ENCODE results near the gene DDX52.
"Not testable (repeated sequence)": the region's sequence is repeated elsewhere in the genome, so short reads cannot be mapped to it uniquely, and the experiment has no call there.

The DDX52 gene, protein sequence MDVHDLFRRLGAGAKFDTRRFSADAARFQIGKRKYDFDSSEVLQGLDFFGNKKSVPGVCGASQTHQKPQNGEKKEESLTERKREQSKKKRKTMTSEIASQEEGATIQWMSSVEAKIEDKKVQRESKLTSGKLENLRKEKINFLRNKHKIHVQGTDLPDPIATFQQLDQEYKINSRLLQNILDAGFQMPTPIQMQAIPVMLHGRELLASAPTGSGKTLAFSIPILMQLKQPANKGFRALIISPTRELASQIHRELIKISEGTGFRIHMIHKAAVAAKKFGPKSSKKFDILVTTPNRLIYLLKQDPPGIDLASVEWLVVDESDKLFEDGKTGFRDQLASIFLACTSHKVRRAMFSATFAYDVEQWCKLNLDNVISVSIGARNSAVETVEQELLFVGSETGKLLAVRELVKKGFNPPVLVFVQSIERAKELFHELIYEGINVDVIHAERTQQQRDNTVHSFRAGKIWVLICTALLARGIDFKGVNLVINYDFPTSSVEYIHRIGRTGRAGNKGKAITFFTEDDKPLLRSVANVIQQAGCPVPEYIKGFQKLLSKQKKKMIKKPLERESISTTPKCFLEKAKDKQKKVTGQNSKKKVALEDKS

DNA sequence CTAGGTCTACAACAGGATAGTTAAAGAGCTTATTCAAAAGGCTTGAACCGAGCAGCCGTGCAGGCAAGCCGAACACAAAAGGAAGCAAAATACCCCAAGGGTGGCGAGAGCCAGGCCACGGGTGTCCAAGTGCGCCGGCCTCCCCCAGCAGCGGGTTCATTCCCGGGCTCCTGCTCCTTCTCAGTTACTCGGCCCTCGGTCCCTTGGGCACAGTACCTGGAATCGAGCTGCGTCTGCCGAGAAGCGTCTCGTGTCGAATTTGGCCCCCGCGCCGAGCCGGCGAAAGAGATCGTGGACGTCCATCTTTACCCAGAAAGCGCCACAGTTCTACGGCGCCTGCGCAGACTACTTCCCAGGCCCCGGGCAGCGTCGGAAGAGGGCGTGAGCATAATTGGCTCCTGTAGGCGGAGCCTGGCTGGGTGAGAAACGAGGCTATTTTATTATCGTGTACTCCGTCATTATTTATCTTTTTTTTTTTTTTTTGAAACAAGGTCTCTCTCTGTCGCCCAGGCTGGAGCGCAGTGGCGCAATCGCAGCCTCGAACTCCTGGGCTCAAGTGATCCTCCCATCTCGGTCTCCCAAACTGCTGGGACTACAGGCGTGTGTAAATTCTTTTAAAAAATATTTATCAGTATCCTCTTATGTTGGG lies at the start of gene DDX52:
Gene DDX52, minus strand, starts transcription at position 329 of the 649 bp plus-strand sequence. Its CDS starts 26 bp downstream, at position 303.
- peak; percentile 80 for DNase-seq

DNA sequence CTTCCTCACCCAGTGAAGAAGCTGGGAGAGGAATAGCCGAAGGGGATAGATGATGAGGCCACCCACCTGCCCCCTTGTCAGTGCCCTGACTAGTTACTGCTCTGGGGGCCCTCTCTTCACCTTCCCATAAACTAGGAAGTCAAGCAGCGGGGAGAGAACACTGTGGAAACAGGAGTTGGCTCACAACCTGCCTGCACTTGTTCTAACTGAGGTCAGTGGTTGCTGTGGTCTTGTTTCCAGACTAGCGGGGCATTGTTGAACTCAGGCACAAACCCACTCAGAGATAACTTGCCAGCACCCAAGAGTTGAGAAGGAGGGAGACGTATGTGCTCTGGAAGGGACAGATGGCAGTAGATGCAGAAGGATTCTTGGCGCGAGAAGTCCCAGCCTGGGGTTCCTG lies 48.6 kb upstream of the DDX52 start:
- no peak for DNase-seq

DNA sequence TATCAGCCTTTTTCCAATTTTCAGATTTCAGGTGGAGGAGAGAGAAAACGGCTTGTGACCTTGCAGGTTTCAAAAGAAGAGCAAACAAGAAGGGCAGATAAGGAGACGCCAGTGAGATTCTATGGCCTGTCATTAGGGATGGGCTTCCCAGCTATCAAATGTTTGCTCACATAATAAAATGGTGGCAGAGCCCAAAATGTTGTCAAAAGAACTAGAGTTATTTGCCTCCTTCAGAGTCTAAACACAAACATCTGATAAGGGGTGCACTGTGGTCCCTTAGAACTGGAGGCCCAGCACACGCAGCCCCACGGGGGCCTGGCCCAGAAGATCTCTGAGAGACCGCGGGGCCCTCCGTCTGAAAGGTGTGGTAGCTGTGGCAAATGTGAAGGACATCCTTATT lies 46.1 kb upstream of the DDX52 start:
- no peak for DNase-seq

DNA sequence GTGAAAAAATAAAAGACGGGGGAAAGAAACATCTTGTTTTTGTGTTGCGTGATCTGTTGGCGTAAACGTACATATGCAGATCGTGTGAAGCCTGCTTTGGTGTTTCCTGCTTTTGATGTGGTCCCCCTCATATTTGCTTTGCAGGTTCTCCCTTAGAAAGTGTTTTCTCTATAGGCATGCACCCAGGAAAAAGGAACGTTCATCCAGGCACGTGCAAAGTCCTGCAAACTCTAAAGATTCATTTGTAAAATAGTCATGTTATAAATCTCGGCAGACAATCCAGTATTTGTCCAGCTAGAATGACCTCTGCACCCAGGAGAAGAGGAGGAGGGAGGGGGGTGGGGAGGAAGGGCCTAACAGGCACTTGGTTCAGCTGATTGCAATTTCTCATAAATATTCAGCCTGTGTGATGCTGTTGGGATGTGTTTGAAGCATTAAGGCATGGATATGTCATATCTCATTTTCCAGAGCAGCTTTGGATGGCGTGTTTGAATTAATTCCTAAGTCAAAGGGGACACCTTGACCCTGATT lies 40.3 kb upstream of the DDX52 start:
- DNase-seq = no peak

DNA sequence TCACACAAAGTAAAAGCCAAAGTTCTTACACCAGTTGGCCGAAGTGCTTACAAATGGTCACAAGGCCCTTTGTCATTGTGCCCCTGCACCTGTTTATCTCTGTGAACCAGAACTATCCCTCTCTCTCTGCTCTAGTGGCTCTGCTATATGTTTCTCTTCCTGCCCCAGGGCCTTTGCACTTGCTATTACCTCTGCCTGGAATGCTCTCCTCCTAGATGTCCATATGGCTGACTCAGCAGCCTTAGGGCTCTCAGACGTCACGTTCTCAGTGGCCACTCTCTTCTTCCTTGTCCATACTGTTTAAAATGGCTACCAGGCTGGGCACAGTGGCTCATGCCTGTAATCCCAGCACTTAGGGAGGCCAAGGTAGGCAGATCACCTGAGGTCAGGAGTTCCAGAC lies 38.8 kb upstream of the DDX52 start:
- no peak for DNase-seq

DNA sequence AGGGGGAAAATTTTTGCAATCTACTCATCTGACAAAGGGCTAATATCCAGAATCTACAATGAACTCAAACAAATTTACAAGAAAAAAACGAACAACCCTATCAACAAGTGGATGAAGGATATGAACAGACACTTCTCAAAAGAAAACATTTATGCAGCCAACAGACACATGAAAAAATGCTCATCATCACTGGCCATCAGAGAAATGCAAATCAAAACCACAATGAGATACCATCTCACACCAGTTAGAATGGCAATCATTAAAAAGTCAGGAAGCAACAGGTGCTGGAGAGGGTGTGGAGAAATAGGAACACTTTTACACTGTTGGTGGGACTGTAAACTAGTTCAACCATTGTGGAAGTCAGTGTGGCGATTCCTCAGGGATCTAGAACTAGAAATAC lies 36.7 kb upstream of the DDX52 start:
- not testable (repeated sequence) for DNase-seq

DNA sequence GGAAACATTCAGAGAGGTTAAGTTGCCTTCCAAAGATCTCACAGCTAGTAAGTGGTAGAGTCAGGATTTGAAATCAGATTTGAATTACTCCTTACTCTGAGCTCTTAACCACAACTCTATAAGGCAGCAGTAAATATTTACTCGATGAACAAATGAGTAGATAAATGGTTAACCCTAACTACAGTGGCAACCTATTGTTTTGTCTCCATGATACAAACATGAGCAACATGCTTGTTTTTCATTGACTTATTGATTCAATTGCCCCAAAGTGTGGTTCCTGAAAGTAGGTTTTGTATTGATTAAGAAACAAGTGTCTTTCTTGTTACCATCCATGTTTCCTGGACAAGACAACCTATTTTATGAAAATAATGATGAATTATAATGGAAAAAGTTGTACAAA lies 34.8 kb upstream of the DDX52 start:
- DNase-seq = no peak

DNA sequence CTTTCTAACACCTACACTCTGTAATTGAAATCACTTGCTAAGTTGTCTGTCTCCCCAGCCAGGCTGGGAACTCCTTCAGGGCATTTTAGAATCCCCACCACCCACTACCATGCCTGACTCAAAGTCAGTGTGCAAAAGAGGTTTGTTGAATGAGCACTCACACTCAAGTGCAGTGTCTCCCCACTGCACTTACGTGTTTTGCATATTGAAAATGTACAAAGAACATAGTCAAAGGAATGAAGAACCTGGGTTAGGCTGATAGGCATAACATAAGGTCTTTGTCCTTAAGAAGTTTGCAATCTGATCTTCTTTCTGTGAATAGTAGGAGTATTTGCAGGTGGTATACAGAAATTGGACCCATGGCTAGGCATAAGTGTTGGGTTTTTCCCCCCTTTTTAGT lies 33.8 kb upstream of the DDX52 start:
- DNase-seq = no peak

DNA sequence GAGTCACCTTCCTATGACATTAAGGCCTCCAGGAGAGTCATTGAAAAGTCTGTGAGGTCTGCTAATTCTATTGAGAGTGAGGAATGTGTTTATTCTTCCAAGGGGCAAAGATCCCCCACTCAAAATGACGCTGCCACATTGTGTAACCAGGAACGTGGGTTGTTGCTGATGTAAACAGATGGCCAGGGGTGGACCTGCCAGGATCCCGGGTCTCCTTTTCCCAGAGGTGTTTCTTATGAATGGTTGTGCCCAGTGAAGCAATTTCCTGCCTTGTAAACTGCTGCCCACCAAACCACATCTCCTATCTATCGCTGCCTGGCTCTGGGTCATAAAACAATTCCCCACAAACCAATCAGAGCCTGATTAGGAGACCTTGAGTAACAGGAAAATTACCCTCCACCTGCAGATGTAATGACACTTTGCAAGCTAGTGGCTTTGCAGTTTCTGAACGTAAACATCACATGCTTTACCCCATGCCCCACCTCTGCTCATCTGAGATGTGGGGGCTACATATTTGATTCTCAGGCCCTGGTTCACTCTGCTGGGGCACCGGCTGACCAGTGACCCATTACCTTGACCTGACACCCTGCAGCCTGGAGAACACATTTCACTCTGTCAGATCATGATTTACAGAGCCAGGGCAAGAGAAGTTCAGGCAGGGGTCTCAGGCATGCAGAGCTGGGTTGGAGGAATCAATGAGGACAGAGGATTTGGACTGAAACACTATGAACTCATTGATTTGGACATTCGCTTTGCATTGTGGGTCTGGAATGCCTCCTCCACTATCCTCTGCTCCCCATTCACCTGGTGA lies 33.1 kb upstream of the DDX52 start:
- no peak for DNase-seq

DNA sequence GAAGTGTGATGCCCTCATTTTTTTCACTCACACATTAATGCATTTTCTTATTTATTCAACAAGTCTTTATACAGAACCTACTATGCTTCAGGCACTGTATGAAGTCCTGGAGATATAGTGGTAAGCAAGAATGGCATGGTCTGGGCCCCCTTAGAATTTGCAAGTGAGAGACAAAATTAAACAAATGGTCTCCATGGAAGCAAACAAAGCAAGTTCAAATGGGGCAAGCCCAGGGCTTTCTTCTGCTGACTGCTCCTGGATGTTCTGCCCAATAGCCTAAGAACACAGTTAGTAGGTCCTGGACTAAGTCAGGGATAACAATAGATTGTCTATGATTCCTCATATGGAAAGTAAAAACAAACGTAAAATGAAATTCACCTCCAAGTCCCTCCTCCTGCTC lies 31.3 kb upstream of the DDX52 start:
- no peak for DNase-seq

DNA sequence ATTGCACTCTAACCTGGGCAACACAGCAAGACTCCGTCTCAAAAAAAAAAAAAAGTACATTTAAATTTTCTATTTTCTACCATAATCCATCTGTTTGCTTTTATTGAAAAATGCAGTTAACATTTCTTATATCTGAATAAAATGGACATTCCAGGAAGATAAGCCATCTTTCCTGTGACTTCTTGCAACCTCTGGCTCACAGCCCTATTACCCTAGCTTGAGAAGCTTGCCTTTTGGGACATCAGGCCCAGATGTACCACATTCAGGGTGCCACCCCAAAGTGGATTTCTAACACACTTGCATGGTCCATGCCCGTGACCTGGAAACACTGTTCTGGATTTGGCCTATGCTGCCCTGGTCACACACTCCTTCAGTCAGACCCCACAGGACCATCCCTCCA lies 30.1 kb upstream of the DDX52 start:
- no peak for DNase-seq

DNA sequence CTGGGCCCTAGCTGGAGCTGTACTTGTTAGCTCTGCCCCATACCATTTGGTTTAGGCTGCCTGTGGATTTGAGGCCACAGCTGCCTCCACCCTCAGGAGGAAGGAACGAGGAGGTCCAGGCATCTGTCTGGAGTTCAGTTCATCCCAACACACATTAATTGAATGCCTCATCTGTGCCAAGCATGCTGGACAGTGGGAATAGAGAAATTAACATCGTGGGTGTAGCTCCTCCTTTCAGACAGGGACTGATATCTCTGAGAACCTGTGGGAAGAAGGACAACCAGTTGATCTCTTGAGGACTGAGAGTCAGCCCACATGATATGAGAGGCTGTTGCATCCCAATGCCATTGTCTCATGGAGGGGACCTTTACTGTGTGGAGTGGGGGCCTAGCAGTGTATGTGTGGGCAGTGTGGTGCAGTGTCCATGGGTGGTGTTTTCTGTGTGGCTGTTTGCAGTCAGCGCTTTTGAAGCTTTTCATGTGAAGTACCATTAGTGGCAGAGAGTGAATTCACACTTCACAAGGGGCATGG lies 29.4 kb upstream of the DDX52 start:
- no peak for DNase-seq

DNA sequence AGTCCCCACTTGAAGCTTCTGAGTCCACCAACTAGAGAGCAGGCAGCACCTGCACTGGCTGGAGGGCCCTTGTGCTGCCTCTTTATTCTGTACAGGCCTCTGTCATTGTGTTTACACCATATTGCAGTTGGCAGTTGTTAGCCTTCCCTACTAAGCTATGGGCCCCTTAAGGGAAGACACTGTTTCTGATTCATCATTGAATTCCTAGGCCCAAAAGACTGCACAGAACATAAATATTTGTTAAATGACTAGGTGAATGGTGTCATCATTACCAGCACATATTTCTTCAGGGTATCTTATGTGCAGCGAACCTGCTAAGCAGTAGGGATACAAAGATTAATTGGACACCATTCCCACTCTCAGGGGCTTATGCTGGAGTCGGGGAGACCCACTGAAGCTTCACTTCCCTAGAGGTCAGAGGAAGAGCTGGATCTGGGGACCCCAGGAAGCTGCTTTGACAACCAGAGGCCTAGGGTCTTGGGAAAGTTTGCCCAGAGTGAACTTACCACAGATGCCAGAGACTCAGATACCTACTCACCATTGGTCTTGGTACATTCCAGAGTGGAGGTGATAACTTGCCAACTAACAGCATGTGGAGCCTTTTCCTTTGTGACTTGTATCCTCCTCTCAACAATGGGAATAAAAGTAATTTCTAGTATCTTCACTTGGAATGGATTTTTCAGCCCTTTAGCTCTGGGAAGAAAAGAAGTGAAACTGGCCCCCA lies 28.7 kb upstream of the DDX52 start:
- DNase-seq = no peak

DNA sequence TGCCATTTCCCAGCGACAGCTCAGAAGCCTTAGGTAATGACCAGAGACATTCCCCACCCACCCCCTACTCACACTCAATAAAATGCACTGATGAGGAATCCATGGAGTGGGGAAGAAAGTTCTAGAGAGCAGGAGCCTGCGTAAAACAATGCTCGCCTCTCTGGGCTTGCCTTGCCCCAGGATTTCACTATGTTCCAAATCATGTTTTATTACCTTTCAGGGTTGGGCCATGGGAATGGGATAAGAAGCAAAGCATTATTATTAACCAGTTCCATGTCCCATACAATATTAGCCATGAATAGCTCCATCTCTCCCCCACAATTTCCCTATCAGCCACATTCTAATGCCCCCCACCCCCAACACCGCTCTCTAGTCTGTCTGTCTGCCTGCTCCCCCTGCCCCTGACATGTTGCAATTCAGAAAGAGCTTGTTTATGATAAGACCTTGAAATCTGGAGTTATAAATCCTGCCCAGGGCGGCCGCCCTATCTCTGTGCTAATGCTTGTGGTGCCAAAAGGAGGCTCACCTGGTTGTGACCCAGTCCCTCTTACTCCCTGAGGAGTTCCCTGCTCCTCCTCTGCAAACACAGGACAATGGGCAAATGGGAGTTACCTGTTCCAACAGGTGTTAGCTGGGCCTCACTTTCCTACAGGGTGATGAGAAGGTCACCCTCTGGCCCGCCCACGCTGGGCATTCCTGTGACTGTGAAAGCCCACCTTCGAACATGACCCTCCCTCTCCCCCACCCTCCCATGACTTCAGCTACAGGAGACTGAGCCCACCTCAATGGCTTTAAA lies 28.0 kb upstream of the DDX52 start:
- DNase-seq = no peak

DNA sequence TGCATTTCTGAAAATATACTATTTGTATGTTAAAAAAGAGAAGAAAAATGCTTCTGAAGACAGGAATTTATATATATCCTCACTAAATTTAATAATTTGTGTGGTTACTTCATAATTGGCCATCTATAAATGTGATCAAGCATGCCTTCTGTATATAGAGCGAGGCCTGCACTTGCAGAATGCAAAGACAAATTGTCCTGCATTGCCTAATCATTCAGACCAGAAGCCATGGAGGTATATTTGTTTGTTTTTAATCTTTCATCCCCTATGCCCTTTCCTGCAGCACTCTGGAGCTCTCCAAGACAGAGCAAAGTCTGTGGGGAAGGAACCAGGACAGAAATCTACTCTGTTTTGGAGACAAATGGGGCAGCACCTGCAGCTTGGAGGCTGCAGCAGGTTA lies 23.8 kb upstream of the DDX52 start:
- DNase-seq = no peak

DNA sequence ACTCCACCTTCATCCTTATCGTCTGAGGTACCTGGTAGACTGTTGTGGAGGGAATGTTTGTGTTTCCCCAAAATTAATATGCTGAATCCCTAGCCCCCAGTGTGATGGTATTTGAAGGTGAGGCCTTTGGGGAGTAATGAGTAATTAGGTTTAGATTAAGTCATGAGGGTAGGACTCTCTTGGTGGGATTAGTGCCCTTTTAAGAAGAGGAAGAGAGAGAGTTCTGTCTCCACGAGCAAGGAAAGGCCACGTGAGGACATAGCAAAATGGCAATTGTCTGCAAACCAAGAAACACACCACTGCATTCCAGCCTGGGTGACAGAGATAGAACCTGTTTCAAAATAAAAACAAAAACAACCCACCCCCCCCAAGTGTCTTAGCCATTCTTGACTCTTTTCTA lies 21.0 kb upstream of the DDX52 start:
- no peak for DNase-seq

DNA sequence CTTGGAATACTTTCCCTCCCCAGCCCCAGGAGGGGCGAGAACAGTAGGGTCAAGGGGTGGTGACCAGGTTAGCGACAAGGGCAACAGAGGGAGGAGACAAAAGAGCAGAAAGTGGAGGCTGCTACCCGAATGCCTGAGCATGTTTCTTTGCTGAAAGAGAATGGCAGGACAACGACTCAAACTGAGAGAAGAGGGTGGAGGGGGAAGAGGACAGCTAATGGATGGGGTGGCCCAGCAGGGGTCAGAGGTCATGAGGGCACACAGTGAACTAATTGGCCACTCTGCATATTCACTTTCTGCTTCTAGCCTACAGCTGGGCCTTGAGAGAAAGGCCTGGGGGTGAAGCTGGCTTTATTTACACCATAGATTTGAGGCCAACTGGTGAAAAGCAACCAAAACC lies 19.1 kb upstream of the DDX52 start:
- DNase-seq = no peak

DNA sequence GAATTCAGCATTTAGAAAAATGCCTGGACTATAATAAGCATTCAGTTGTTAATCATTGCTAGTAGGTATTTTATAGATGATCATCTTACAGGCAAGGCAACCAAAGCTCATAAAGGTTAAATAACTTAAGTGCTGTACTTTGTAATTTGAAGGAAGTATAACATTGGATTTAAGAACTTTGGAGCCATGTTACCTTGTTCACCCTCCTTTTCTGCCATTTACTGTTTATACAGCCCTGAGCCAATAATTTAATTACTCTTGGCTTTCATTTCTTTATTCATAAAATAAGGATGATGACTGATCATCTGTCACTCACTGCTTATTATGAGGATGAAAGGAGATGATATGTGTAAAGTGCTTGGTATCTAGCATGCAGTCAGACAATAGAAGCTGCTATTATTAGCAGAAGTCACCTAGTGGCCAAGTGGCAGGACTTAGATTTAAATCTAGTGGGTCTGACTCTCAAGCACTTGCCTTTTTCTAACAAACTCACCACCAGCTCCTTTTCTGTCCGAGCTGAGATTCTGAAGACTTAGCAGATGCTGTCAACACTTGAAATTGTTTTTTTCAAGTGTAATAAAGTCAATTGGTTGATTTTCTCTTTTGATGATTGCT lies 18.3 kb upstream of the DDX52 start:
- DNase-seq = no peak

DNA sequence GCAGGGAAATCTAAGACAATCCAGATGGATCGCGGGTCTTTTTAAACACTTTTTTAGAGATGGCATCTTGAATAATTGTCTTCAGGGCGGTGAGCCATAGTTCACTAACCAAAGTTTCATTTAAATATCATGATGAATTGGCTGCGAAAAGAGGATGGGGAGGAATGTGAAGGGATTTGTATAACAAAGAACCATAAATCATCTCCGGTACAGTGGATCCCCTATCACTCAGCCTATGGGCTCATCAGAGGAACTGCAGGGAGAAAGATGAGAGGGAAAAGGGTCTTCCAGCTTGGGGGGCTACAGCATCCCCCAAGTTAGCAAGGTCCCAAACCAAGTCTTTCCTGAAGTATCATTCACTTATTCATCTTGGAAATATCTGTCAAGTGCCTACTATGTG lies 16.7 kb upstream of the DDX52 start:
- DNase-seq = no peak

DNA sequence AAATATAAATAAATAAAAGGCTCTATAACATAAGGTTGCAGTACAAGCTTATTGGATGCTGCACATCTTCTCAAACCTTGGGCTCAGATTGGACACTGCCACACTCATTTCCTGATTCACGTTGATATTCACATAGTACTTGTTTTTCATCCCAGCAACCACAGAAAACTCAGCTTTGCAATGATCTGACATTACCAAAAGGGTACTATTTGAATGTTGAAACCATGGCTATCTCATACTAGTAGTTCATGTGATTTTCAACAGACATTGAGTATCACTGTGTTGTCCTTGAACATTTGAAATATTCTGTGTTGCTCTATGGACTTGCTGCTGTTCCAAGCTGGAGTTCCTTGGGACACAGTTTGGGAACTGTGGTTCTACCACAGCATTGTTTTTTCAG lies 14.0 kb upstream of the DDX52 start:
- no peak for DNase-seq

DNA sequence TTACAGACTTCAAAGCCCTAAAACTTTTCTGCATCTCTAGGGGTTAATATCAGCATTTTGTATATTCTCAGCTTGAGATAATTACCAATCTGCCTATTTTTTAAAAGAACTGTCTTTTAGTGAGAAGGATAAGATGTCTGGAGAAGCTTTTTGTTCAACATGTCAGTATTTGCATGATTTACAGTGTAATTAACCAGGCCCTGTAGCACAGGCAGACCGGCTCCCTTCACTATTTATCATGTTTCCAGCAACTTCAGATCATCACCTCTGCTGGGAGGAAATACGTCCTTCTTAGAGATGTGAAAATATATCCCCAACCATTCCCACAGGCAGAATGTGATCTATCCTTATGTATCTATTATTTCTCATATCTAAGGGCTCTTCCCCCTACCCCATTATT lies 8.6 kb upstream of the DDX52 start:
- no peak for DNase-seq
